DOHH2 (cell line): ENCODE measurements around the gene KCNH6.
A peak's percentile ranks its signal among the peaks of the same experiment; 100 is the strongest.

Source experiments
- H3F3A ChIP-seq: fragments of 200-600 bp; sonication (generic), shearing (Covaris generic); 2 replicates; pipeline ENCODE4 v1.6.0; 2016; ENCODE audit warnings: antibody characterized with exemption, mild to moderate bottlenecking; ENCODE audit not compliant: control insufficient read depth, insufficient read depth
- H3K27ac ChIP-seq: fragments of 200-600 bp; sonication (generic); 2 replicates; pipeline ENCODE4 v1.5.1; 2014; ENCODE audit warnings: low read depth, mild to moderate bottlenecking, low read length, moderate library complexity
- H3K27me3 ChIP-seq: fragments of 200-600 bp; sonication (generic); 2 replicates; pipeline ENCODE4 v1.6.1; 2014; ENCODE audit warnings: mild to moderate bottlenecking, low read length, mixed read lengths; ENCODE audit not compliant: control insufficient read depth
- H3K36me3 ChIP-seq: fragments of 200-600 bp; sonication (generic); 2 replicates; pipeline ENCODE4 v1.6.1; 2014; ENCODE audit warnings: mild to moderate bottlenecking, low read length, moderate library complexity, mixed read lengths; ENCODE audit not compliant: control insufficient read depth
- H3K4me1 ChIP-seq: fragments of 200-600 bp; sonication (generic); 2 replicates; pipeline ENCODE4 v1.6.1; 2014; ENCODE audit warnings: mild to moderate bottlenecking, low read length, mixed read lengths; ENCODE audit not compliant: control insufficient read depth
- H3K4me2 ChIP-seq: fragments of 200-600 bp; sonication (generic); 2 replicates; pipeline ENCODE4 v1.6.0; 2014; ENCODE audit warnings: mild to moderate bottlenecking, low read length, moderate library complexity
- H3K4me3 ChIP-seq: fragments of 200-600 bp; sonication (generic); 2 replicates; pipeline ENCODE4 v1.5.1; 2014; ENCODE audit warnings: mild to moderate bottlenecking, low read length, mixed read lengths
- H3K79me2 ChIP-seq: fragments of 200-600 bp; sonication (generic); 2 replicates; pipeline ENCODE4 v1.6.1; 2014; ENCODE audit warnings: mild to moderate bottlenecking, low read length, mixed read lengths; ENCODE audit not compliant: control insufficient read depth
- H3K9me2 ChIP-seq: fragments of 200-600 bp; sonication (generic); replicated peaks from 2 replicates; pipeline ENCODE4 v1.6.1; 2014; ENCODE audit warnings: mild to moderate bottlenecking, low read length, mixed read lengths; ENCODE audit not compliant: control insufficient read depth
- H3K9me3 ChIP-seq: fragments of 200-600 bp; sonication (generic); 2 replicates; pipeline ENCODE4 v1.6.1; 2014; ENCODE audit warnings: antibody characterized with exemption, low read length, mixed read lengths; ENCODE audit not compliant: control insufficient read depth, insufficient read depth
- H4K20me1 ChIP-seq: fragments of 200-600 bp; sonication (generic); 2 replicates; pipeline ENCODE4 v1.6.0; 2014; ENCODE audit warnings: low read depth, mild to moderate bottlenecking, antibody characterized with exemption, low read length, moderate library complexity; ENCODE audit not compliant: control insufficient read depth, insufficient read depth
- EZH2phosphoT487 ChIP-seq: fragments of 200-600 bp; sonication (generic); IDR thresholded peaks from 2 replicates; pipeline ENCODE4 v1.6.1; 2017; ENCODE audit warnings: borderline replicate concordance, mild to moderate bottlenecking, antibody characterized with exemption, low read length, moderate library complexity, mixed read lengths
- TF ChIP-seq, protein P1 (sequence below): fragments of 200-600 bp; sonication (generic); IDR thresholded peaks from one replicate; pipeline ENCODE4 v1.5.1; 2014; ENCODE audit warnings: antibody characterized with exemption, mild to moderate bottlenecking, low read depth, low read length; ENCODE audit not compliant: poor library complexity, severe bottlenecking

KCNH6 gene

DNA sequence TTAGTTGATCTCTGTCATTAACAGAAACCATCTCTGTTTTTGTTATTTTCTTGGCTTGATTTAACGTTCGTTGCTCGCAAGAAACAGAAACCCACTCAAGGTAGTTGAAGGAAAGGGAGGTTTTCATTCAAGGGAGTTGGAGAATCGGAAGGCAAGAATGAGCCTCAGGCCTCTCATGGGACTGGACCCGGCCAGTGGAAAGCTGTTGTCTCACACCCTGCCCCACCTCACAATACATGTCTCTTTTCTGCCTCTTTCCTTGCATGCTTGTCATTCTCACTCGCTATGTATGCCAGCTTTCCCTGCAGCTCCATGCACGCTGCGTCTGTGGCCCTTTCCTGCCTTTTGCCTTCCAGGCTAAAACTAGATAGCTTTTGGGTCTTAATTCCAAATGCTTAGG lies 45.4 kb downstream of the KCNH6 start:
- H3K79me2 ChIP-seq, result peaks cover 87% of the 10 kb centered on the region
- no peaks in the 10 kb centered on the region; the same call in 1 of the 2 replicates for H3K36me3 ChIP-seq
- H3K4me3 ChIP-seq, result no peak overlapping the region
- no peak overlapping the region for H3K4me2 ChIP-seq
- no peaks in the 10 kb centered on the region for H3K9me3 ChIP-seq
- no peak overlapping the region for H3K27ac ChIP-seq
- TF ChIP-seq, protein P1, sequence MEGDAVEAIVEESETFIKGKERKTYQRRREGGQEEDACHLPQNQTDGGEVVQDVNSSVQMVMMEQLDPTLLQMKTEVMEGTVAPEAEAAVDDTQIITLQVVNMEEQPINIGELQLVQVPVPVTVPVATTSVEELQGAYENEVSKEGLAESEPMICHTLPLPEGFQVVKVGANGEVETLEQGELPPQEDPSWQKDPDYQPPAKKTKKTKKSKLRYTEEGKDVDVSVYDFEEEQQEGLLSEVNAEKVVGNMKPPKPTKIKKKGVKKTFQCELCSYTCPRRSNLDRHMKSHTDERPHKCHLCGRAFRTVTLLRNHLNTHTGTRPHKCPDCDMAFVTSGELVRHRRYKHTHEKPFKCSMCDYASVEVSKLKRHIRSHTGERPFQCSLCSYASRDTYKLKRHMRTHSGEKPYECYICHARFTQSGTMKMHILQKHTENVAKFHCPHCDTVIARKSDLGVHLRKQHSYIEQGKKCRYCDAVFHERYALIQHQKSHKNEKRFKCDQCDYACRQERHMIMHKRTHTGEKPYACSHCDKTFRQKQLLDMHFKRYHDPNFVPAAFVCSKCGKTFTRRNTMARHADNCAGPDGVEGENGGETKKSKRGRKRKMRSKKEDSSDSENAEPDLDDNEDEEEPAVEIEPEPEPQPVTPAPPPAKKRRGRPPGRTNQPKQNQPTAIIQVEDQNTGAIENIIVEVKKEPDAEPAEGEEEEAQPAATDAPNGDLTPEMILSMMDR, result no peak
- TF ChIP-seq EZH2phosphoT487, result no peak
- peaks cover 14% of the 10 kb centered on the region; the same call in 1 of the 2 replicates for H4K20me1 ChIP-seq
- no peaks in the 10 kb centered on the region for H3F3A ChIP-seq
- no peaks in the 10 kb centered on the region for H3K4me1 ChIP-seq
- H3K9me2 ChIP-seq, result no peaks in the 10 kb centered on the region
- no peaks in the 10 kb centered on the region for H3K27me3 ChIP-seq

DNA sequence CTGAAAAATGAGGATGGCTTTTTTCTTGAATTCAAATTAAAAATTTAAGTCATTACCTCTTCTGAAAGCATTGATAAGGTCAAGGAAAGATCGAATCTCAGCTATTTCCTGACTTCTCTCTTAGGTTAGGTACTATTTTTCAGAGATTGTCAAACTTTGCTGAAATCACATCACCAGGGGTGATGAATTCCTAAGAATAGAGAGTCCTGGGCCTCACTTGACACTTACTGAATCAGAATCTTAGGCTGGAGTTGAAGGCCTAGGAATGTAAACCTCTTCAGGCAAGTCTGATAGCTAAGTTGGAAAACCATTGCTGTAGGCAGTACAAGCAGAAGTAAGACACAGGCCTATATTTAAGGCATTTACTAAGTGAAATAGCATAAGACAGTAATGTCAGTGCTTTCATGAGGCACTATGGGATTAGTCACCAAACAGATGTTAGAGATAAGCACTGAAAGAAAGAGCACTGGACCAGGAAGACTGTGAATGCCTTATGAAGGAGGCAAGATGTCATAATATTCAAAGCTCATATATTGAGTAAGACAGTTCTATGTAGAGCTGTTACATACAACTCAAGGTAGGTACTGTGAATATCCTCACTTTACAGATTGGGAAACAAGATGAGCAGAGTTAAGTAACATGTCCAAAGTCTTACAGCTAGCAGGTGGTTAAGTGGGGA lies 48.6 kb downstream of the KCNH6 start:
- Histone ChIP-seq H3K79me2 (peaks cover 85% of the 10 kb centered on the region), H4K20me1 (peaks cover 14% of the 10 kb centered on the region; the same call in 1 of the 2 replicates), H3K27ac (no peak overlapping the region), H3K9me3 (no peaks in the 10 kb centered on the region), H3K4me2 (no peak overlapping the region), H3F3A (no peaks in the 10 kb centered on the region), H3K4me1 (no peaks in the 10 kb centered on the region), H3K36me3 (peaks cover 2% of the 10 kb centered on the region; the same call in 1 of the 2 replicates), H3K4me3 (no peak overlapping the region), H3K27me3 (no peaks in the 10 kb centered on the region), H3K9me2 (no peaks in the 10 kb centered on the region)
- no peak for TF ChIP-seq EZH2phosphoT487
- TF ChIP-seq, protein P1, result no peak

DNA sequence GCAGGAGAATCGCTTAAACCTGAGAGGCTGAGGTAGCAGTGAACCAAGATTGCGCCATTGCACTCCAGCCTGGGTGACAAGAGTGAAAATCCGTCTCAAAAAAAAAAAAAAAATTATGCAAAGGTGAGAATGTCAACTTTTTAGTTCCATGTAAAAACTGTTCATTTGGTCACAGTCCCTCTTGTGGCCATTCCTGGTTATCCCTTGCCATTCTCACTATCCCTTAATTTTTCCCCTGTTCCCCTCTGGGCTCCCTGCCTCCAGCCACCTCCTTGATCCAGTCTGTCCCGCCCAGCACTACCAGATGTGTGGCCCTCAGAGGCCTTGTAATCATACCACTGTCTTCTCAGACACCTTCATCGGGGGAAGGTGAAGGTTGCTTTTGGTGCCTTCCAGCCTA lies 50.5 kb downstream of the KCNH6 start:
- TF ChIP-seq, protein P1, result peak; percentile 34
- TF ChIP-seq EZH2phosphoT487, result no peak
- H4K20me1 ChIP-seq, result peaks cover 14% of the 10 kb centered on the region; the same call in 1 of the 2 replicates
- H3K79me2 ChIP-seq, result peaks cover 85% of the 10 kb centered on the region
- H3K27me3 ChIP-seq, result no peaks in the 10 kb centered on the region
- no peak overlapping the region for H3K4me3 ChIP-seq
- no peaks in the 10 kb centered on the region for H3K4me1 ChIP-seq
- H3K9me2 ChIP-seq, result no peaks in the 10 kb centered on the region
- no peak overlapping the region for H3K27ac ChIP-seq
- peaks cover 11% of the 10 kb centered on the region; the same call in 1 of the 2 replicates for H3K36me3 ChIP-seq
- no peaks in the 10 kb centered on the region for H3F3A ChIP-seq
- H3K9me3 ChIP-seq, result no peaks in the 10 kb centered on the region
- H3K4me2 ChIP-seq, result no peak overlapping the region
